ENCODE measurements around the gene HTR7.

- TF ChIP-seq CTCF (IDR thresholded peaks at IDR 0.05) (no peak), POLR2A (IDR thresholded peaks at IDR 0.05; ENCODE audit: low read depth) (no peak), POLR2AphosphoS5 (IDR thresholded peaks at IDR 0.05) (no peak)
These were observed 11.1 kb downstream of the HTR7 start for GRCh38 chr10:90846746-90847145.
